OCI-LY3 (cell line): Measurements from ENCODE around the gene SH3PXD2A.

Experiments used
- H2AFZ ChIP-seq: fragments of 200-600, 300-600 bp; shearing (Covaris generic); 2 replicates; pipeline ENCODE4 v1.6.0; 2014; ENCODE audit warnings: antibody characterized with exemption, low read depth, low read length
- H3K27ac ChIP-seq: fragments of 200-600, 300-600 bp; sonication (generic); 2 replicates; pipeline ENCODE4 v1.5.1; 2014; ENCODE audit warnings: mild to moderate bottlenecking, low read length, moderate library complexity, mixed read lengths
- H3K27me3 ChIP-seq: fragments of 200-600, 300-600 bp; sonication (generic); 2 replicates; pipeline ENCODE4 v1.6.1; 2014; ENCODE audit warnings: low read depth, low read length, mixed read lengths
- H3K36me3 ChIP-seq: fragments of 200-600, 300-600 bp; sonication (generic); replicated peaks from 2 replicates; pipeline ENCODE3; 2014; ENCODE audit warnings: low read depth, low read length, mixed read lengths
- H3K4me1 ChIP-seq: fragments of 300-600, 200-600 bp; sonication (generic); 2 replicates; pipeline ENCODE4 v1.6.1; 2014; ENCODE audit warnings: low read length, mixed read lengths
- H3K4me2 ChIP-seq: fragments of 200-600, 300-600 bp; sonication (generic); 2 replicates; pipeline ENCODE4 v1.6.1; 2014; ENCODE audit warnings: low read length, mixed read lengths
- H3K4me3 ChIP-seq: fragments of 300-600, 200-600 bp; sonication (generic); 2 replicates; pipeline ENCODE4 v1.5.1; 2014; ENCODE audit warnings: antibody characterized with exemption, mild to moderate bottlenecking, low read length, moderate library complexity
- H3K79me2 ChIP-seq: fragments of 300-600, 200-600 bp; shearing (Covaris generic); 2 replicates; pipeline ENCODE4 v1.6.1; 2014; ENCODE audit warnings: mild to moderate bottlenecking, low read length, mixed read lengths
- H3K9ac ChIP-seq: fragments of 300-600, 200-600 bp; shearing (Covaris generic); 2 replicates; pipeline ENCODE4 v1.6.0; 2014; ENCODE audit warnings: mild to moderate bottlenecking, low read length, moderate library complexity
- H3K9me3 ChIP-seq: fragments of 200-600, 300-600 bp; shearing (Covaris generic); 2 replicates; pipeline ENCODE4 v1.6.1; 2014; ENCODE audit warnings: low read length, mixed read lengths; ENCODE audit not compliant: insufficient read depth
- H4K20me1 ChIP-seq: fragments of 200-600, 300-600 bp; sonication (generic); 2 replicates; pipeline ENCODE4 v1.6.1; 2016; ENCODE audit warnings: low read length, mixed read lengths; ENCODE audit not compliant: insufficient read depth
- CTCF ChIP-seq: fragments of 200-600, 300-600 bp; sonication (generic); IDR thresholded peaks from 2 replicates; pipeline ENCODE4 v1.5.1; 2014; ENCODE audit warnings: antibody characterized with exemption, low read length, low read depth
- EZH2phosphoT487 ChIP-seq: fragments of 200-600 bp; shearing (Covaris generic); IDR thresholded peaks from 2 replicates; pipeline ENCODE4 v1.6.1; 2018; ENCODE audit warnings: antibody characterized with exemption, mixed run types, low read depth

Gene SH3PXD2A

DNA sequence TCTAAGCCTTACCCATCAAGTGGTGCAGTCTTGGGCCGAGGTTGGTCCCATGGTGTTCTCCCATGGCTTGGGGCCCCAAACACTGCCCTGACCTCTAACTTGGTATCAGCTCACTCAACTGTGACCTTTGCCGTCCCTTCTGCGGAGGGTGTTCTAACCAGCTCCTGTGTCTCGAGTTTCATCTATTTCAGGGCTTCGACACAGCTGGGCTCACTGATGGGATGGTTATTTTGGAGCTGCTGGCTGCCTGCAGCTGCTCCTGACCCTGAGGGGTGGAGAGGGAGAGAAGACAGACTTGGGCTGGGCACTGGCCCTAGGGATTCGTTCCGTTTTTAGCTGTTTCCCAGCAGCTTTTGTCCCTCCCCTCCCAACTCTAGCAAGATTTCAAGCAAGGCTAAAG lies 274.9 kb downstream of the SH3PXD2A start:
- H3K9me3 ChIP-seq = no peaks in the 10 kb centered on the region
- no peak overlapping the region for H3K4me2 ChIP-seq
- no peaks in the 10 kb centered on the region for H4K20me1 ChIP-seq
- H3K4me1 ChIP-seq = no peaks in the 10 kb centered on the region
- H3K36me3 ChIP-seq = no peaks in the 10 kb centered on the region
- no peak overlapping the region for H3K9ac ChIP-seq
- no peaks in the 10 kb centered on the region for H3K79me2 ChIP-seq
- no peak overlapping the region for H3K27ac ChIP-seq
- TF ChIP-seq EZH2phosphoT487 (no peak), CTCF (no peak)
- H3K4me3 ChIP-seq = no peak overlapping the region
- no peaks in the 10 kb centered on the region for H3K27me3 ChIP-seq
- H2AFZ ChIP-seq = no peak overlapping the region

GRCh38 chr10:103580011-103580410 lies 275.4 kb downstream of the SH3PXD2A start:
- Histone ChIP-seq H3K4me2 (no peak overlapping the region), H3K79me2 (no peaks in the 10 kb centered on the region), H3K9ac (no peak overlapping the region), H3K27me3 (no peaks in the 10 kb centered on the region), H3K4me1 (no peaks in the 10 kb centered on the region), H3K36me3 (no peaks in the 10 kb centered on the region), H3K4me3 (no peak overlapping the region), H4K20me1 (no peaks in the 10 kb centered on the region), H2AFZ (no peak overlapping the region), H3K27ac (no peak overlapping the region), H3K9me3 (no peaks in the 10 kb centered on the region)
- no peak for TF ChIP-seq CTCF
- TF ChIP-seq EZH2phosphoT487 = no peak

GRCh38 chr10:103578782-103579382 lies 276.5 kb downstream of the SH3PXD2A start:
- Histone ChIP-seq H3K4me1 (no peaks in the 10 kb centered on the region), H3K9ac (no peak overlapping the region), H3K79me2 (no peaks in the 10 kb centered on the region), H3K27ac (no peak overlapping the region), H3K4me3 (no peak overlapping the region), H3K9me3 (no peaks in the 10 kb centered on the region), H3K27me3 (no peaks in the 10 kb centered on the region), H3K4me2 (no peak overlapping the region), H2AFZ (no peak overlapping the region), H4K20me1 (no peaks in the 10 kb centered on the region), H3K36me3 (no peaks in the 10 kb centered on the region)
- no peak for TF ChIP-seq CTCF
- no peak for TF ChIP-seq EZH2phosphoT487

GRCh38 chr10:103576862-103577261 lies 278.5 kb downstream of the SH3PXD2A start:
- H3K36me3 ChIP-seq = no peaks in the 10 kb centered on the region
- H4K20me1 ChIP-seq = no peaks in the 10 kb centered on the region
- 0 out of 2 replicates have a peak, but pooled peaks cover 3% of the 10 kb centered on the region for H3K27me3 ChIP-seq
- no peaks in the 10 kb centered on the region for H3K9me3 ChIP-seq
- no peak overlapping the region for H2AFZ ChIP-seq
- H3K27ac ChIP-seq = no peak overlapping the region
- H3K4me2 ChIP-seq = no peak overlapping the region
- H3K4me3 ChIP-seq = no peak overlapping the region
- H3K9ac ChIP-seq = no peak overlapping the region
- no peaks in the 10 kb centered on the region for H3K79me2 ChIP-seq
- H3K4me1 ChIP-seq = no peaks in the 10 kb centered on the region
- TF ChIP-seq CTCF = no peak
- TF ChIP-seq EZH2phosphoT487 = no peak
